Femur (tissue), 1 donor: ENCODE measurements around the gene GUCY1A1.

ENCODE experiments used
- DNase-seq: peaks from one replicate; pipeline ENCODE4 v3.0.0-alpha.2; 2017

GUCY1A1 gene

DNA sequence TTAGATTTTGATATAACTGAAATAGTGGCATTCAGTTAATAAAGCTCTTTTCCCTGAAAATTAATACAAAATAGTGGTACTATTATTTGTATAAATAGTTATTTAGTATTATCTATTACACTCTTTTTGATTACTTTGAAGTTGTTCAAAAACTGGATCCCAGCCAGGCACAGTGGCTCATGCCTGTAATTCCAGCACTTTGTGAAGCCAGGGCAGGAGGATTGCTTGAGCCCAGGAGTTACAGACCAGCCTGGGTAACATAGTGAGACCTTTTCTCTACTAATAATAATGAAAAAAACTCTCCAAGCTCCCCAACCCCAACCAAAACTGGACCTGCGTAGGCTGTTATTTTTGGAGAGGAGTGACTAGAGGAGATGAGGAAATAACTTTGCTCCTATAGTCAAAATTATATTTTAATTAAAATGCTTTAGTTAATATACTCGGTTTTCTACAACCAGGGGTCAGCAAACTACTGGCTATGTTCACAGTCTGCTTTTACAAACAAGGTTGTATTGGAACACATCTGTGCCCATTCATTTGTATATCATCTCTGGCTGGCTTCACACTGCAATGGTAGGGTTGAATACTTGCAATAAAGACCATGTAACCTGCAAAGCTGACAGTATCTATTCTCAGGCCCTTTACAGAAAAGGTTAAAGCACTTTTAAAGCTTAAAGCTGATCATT lies 27.6 kb downstream of the GUCY1A1 start:
- DNase-seq = no peak

DNA sequence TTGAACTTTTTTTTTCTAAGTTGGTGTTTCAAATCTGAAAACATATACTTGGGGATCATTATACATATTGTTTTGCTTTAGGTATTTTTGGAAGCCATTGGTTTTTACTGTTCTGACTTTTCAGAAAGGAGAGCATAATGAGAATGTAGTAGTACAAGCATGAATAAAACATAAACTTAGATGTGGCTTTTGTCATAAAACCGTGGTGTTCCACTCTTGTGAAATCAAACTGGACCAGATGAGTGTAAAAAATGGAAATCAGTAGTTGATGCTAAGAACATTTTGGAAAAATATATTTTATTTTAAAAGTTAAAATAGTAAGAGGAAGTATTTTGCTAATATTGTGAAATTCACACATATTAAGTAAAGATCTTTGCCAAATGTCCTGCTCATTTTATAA lies 29.6 kb downstream of the GUCY1A1 start:
- no peak for DNase-seq

DNA sequence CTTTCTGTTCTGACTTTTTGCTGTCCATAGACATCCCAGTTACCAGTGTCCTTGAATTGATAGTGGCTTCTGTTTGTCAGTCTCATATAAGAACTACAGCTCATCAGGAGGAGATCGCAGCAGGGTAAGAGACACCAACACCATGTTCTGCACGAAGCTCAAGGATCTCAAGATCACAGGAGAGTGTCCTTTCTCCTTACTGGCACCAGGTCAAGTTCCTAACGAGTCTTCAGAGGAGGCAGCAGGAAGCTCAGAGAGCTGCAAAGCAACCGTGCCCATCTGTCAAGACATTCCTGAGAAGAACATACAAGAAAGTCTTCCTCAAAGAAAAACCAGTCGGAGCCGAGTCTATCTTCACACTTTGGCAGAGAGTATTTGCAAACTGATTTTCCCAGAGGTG lies 30.1 kb downstream of the GUCY1A1 start:
- DNase-seq = no peak

DNA sequence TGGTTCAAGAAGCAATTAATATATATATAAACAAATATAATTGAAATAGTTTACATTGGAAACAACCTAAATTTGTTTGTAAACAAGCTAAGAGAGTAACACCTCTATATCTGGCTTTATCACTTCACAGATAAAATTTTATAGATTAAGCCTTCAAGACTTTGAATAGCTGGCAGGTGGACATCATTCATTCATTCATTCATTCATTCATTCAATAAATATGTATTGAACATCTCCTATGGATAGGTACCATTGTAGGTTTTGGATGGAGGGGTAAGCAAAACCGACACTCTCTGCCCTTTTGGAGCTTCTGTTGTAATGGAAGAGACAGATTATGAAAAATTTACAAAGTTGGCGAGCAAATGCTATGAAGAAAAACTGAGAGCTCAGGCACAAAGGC lies 35.2 kb downstream of the GUCY1A1 start:
- no peak for DNase-seq

DNA sequence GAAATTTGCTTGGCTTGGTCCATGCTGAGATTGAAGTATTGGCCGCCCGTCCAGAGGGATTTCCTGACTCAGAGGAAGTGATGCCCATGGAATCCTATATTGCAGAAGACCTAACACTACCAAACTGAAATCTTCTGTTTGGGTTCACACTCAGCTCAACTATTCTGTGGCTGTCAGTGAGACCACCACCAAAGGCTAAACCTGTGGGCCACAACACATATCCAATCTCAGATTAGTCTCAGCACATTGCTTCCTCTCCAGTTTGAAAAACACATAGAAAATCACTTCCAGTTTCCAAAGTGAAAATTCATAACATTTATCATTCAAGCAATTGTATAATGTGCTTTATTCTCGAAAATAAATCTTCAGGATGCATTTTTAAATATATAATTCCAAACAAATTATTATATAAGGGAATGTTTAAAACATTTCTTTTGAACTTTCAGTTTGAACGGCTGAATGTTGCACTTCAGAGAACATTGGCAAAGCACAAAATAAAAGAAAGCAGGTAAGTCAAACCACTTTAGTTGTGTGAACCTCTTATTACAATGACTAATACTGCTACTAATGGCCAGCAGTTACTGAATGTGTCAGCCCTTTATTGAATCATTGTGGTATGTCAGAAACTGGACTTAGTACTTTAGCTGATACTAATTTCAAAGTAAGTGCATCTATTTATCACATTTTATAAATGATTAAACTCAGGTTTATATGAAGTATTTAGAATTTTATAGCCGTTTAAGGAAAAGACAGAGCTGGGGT lies 37.0 kb downstream of the GUCY1A1 start:
- no peak for DNase-seq

DNA sequence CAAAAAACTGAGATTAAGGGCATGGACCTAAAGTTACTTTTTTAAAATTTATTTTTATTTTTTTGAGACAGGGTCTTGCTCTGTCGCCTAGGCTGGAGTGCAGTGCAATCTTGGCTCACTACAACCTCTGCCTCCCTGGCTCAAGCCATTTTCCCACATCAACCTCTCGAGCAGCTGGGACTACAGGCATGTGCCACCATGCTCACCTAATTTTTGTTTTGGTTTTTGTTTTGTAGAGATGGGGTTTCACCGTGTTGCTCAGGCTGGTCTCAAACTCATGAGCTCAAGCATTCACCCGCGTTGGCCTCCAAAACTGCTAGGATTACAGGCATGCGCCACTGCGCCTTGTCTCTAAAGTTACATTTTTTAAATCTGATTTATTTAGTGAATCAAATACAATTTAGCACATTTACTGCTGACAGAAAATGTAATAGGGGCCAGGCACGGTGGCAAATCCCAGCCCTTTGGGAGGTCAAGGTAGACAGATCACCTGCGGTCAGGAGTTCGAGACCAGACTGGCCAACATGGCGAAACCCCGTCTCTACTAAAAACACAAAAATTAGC lies 38.3 kb downstream of the GUCY1A1 start:
- DNase-seq = no peak

DNA sequence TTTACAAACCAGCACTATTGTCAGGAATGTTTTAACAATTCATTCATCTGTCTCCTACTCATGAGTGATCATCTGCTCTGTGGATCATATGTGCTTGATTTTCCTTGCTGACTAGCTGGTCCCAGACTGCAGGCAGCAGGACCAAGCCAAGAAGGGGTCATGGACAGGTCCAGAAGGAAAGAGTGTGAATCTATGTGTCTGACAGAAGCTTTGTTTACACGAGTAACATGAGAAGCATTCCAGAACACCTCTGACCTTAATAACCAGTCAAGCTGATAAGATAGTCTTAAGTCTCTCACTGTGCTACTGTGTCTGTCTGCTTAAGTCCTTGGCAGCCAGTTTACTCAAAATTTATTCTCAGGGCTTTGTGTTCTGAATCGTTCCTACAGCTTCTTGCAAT lies 39.0 kb downstream of the GUCY1A1 start:
- no peak for DNase-seq

DNA sequence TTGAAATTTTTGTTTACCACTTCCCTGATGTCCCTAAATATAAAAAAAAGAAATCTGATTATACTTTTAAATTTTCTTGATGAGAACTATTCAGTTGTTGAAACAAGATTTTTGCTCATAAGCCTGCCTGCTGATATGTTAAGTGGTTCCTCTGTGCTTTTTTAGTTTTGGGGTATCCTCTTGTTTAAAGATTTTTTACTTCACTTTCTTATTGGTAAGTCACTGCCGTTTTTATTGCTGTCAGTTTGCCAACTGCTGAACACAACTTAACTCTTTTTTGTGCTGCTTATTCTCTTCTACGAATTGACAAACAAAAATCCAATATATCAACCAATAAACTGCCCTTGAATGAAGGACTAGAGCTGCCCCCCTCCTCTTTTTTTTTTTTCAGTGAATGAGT lies 39.5 kb downstream of the GUCY1A1 start:
- DNase-seq = no peak

DNA sequence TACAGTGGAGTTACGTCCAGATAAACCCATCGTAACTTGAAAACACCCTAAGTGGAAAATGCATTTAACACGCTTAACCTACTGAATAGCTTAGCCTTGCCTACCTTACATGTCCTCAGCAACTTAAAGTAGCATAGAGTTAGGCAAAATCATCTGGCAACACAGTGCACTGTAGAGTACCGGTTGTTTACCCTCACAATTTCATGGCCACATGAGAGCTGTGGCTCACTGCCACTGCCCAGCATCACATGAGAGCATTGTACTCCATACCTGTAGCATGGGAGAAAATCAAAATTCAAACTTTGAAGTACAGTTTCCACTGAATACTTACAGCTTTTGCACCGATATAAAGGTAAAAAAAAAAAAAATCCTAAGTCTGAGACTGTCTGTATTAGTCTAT lies 40.6 kb downstream of the GUCY1A1 start:
- DNase-seq = no peak

DNA sequence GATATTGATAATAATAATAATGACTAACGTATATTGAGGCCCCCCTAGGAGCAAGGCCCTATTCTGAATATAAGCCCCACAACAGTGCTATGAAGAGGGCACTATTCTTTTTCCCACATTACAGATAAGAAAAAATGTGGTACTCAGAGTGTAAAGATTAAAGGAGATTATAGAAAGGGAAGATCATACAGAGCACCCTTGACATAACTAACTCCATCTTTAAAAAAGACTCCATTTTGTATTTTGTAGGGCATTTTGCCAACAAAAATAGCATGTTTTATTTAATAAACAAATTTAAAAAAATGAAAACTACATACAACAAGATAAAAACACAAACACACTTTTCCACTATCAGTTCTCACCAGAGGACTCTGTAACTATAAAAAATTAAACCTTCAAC lies 42.1 kb downstream of the GUCY1A1 start:
- no peak for DNase-seq

DNA sequence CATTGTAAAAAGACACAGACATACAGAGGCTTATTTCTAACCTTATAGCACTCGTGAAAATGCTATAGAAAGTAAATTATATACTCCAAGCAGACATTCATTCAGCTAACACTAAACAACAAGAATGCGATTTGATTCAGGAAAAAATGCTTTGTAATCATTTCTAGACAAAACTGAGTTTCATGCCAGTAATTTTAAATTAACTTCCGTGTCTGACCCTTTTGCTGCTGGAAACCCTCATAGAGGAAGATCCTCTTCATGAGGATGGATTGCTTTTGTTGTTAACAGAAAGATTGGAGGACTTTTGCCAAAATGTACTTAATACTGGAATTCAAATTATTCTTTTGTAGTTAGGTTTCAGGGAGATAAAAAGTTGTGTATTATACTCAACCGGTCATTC lies 43.3 kb downstream of the GUCY1A1 start:
- no peak for DNase-seq

DNA sequence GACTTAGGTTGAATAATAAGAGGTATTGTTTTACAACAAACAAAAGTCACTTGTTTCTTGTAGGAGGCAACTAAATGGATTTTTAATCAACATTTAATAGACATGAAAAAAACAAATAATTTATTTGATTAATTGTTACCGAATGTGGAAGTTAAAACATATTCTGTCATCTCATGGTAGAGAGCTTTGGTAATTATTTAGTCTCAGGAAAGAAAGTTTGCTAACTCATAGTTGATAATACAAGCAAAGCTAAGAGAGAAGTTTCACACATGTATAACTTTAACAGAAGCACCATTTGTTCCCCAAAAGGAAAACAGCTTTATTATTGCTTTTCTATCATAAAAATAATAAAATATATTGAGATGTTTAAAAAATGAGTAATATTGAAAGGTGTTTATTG lies 44.9 kb downstream of the GUCY1A1 start:
- no peak for DNase-seq

DNA sequence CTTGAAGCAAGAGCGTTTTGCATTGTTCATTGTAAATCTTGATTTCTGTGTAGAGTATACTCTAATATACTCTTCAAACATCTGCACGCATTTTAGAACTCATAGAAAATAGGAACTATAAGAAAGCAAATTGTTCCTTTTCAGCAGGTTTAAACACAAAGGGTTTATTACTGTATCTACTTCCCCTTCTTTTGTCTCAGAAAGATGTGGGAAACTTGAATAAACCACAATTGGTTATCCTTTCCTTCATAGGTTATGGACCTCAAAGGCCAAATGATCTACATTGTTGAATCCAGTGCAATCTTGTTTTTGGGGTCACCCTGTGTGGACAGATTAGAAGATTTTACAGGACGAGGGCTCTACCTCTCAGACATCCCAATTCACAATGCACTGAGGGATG lies 46.2 kb downstream of the GUCY1A1 start:
- DNase-seq = no peak

DNA sequence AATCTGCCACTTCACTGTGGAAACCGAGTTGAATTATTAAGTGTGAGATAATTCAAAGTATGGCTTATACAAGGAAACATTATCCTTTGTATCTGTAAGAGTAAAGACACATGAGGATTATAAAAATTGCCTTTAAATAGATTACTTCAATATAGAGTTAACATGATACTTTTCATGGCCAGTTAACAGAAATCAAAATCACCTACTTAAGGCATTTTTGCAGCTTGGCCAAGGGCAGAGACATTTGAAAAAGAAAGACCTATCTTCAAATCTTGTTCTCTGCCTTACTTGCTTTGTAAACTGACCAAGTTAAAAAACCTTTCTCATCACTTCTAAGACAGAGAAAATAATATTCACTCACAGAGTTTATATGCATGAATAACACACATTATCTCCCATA lies 47.3 kb downstream of the GUCY1A1 start:
- DNase-seq = no peak

DNA sequence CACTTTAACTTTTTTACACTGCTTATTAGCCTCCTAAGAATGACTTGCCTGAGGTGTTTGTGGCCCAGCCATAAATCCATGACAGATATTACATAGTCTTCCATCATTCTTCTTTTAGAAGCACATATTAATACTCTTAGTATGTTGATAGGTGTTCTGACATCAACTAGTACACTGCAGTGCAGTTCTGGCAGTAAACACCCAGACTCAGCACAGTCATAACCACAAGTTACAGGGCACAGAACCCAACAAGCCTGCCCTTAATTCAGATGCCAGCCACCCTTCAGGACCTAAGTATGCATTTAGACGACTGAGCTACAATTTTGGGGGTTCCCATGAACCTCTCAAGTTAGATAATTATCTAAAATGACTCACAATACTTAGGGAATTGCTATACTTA lies 55.7 kb downstream of the GUCY1A1 start:
- DNase-seq = no peak

DNA sequence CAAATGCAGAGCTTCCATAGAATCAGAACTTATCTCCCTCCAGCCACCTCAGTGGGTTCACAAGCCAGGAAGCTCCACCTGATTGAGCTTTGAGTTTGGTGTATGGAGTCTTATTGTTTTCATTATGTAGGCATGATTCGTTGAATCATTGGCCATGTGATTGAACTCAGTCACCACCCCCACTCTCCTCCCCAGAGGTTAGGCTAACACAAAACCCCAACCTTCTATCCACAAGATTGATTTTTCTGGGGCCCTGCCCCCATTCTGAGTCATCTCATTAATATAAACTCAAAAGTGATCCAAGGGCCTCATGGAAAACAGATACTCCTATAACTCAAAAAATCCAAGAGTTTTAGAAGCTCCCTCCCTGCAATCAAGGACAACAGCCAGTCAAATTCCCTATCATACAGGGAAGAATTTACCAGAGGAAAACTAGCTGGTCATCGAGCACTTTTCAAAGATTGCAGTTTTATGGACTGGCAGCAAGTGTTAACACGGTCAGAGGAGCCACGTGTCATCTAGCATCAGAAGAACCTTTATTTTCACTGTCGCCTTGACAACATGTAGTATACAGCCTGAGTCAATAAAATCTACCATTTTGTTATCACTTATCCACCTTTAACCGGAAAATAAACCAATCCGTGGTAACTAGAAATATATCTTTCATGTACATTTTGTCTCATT lies 56.3 kb downstream of the GUCY1A1 start:
- no peak for DNase-seq

DNA sequence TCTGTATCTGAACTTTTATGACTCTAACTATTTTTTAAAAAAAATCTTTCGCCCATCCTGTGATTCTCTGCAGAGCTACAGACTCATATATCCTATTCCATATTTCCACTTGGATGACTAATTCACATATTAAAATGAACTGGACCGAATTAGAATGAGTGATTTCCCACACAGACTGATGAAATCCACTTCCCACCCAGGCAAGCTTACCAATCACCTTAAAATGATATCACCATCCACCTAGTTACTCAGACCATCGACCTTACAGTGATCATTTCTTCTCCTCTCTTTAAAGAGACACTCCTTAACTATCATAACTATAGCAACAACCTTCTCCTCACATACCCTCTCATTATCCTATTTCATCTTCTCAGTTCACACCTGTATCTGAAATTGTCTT lies 58.1 kb downstream of the GUCY1A1 start:
- DNase-seq = no peak

DNA sequence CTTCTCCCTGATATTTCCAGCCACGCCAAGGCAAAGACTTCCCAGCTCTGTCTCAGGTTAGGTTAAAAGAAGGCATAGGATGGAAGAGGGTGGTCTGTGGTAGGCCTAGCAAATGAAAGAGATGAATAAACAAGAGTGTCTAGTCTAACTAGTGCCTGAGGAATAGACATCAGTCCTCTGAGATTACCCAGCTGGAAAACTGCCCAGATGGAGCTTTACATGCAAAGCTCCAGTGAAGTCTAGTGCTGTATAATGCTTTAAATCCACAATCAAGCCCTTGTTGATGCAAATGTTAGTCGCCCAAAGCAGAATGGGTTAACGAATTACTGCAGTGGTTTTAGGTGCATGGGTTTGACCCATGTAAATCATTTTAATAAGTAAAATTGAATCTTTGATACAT lies 67.4 kb downstream of the GUCY1A1 start:
- DNase-seq = no peak

DNA sequence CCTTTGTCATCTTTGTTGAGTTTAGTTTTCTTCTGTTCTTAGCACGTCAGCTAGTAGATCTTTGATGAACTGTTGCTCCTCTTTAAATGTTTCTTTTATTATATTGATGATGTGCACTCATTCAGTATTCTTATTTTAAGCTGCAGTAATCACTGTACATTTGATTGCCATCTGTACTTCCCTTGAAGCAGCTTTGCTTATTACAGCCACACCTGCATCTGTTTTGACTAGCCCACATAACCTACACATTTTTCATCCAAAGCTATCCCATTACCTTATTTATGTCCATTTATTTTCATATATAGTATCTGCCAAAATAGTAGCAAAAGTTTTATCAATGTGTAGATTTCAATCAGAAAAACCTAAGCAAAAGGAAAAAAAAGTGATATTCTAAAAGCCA lies 68.3 kb downstream of the GUCY1A1 start:
- DNase-seq = no peak

DNA sequence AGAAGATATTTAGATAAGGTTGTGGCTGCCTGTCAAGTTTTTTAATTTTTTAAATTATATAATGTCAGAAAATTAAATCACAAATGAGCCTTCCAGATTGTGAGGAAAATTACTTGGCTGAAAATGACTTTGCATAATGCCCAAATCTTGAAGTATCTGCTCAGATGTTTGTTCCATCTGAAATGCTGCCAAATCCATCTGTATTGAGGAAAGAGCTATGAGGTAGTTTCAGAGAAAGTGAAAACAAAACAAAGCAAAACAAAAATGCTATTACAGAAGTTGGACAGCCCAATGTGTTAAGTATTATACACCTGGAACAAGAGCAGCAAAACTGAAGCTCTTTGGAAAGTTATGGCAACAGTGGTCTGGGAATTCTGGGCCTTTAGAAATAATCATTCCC lies 68.8 kb downstream of the GUCY1A1 start:
- DNase-seq = no peak

DNA sequence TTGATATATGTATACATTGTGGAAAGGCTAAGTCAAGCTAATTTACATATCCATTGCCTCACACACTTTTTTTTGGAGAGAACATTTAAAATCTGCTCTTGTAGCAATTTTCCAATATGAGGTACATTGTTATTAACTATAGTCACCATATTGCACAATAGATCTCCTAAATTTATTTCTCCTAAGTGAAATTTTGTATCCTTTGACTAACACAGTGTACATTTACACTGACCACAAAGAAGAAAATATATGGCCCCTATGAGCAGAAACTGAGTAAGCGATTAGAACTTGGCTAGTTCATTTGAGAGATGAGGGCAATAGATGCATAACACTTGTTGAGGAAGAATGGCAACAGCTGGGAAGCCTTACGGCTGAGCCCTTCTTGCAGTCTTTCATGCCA lies 71.9 kb downstream of the GUCY1A1 start:
- DNase-seq = no peak

DNA sequence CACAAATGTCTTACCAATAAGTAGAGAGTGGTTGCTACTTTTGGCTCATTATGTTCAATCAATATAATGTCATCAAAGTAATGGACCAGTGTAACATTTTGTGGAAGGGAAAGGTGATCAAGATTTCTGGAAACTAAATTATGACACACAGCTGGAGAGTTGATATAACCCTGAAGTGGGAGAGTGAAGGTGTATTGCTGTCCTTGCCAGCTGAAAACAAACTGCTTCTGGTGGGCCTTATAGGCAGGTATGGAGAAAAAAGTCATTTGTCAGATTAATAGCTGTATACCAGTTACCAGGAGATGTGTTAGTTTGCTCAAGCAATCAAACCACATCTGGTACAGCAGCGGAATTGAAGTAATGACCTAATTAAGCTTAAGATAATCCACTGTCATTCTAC lies 74.9 kb downstream of the GUCY1A1 start:
- DNase-seq = no peak

DNA sequence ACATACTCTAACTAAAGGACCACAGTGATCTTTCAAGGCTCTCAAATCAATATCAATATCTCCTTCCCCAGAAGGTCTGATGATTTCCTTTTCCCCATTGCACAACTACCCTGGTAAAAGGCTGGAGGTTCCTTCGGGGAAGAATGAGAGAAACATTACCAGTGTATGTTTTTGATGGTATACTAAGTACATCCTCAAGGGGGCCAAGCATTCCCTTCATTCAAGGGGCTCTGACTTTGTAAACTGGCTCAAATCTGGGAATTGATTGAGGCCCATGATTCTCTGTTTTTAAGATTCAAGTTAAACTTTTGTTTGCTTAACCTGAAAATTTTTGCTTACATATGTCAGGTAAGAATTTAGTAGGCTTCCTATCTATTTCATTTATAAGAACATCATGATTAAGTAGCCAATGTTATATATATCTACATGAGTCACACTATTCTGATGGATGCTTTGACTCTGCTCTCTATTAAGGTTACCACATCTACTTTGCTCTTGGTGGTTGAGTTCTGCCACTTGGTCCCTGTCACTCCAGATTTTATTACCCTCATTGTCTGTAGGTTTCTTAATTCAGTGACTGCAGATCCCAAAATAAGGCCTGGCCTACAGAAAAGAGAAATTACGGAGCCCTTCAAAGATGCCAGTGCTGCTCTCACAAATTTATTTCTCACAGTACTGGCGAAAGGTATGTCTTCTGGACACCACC lies 75.8 kb downstream of the GUCY1A1 start:
- no peak for DNase-seq
